ENCODE data around the gene PF4V1. TPM values are rescaled to one million over a fixed set of nuclear protein-coding genes. Genes with fewer than 3 reads are reported as not detected.

Gene PF4V1
- total RNA-seq, 2 experiments from 2014 or later = not detected

- ChIA-PET CTCF (no interaction called here), POLR2A (no interaction called here)
- peaks cover 6% of the 10 kb centered on the region for H3K27me3 Mint-ChIP-seq
- DNase-seq = no peak
- no peak overlapping the region for H3K27ac Mint-ChIP-seq
- no peak overlapping the region for H3K4me3 Mint-ChIP-seq
- H3K4me1 Mint-ChIP-seq = no peaks in the 10 kb centered on the region
- no peaks in the 10 kb centered on the region for H3K36me3 Mint-ChIP-seq (ENCODE audit: low read depth)
- no peaks in the 10 kb centered on the region for H3K9me3 Mint-ChIP-seq
These were observed 325 bp upstream of the PF4V1 start for GRCh38 chr4:73852771-73853170.

- no peak overlapping the region for H3K4me3 Mint-ChIP-seq
- ChIA-PET CTCF (no interaction called here), POLR2A (no interaction called here)
- peaks cover 6% of the 10 kb centered on the region for H3K27me3 Mint-ChIP-seq
- H3K9me3 Mint-ChIP-seq = no peaks in the 10 kb centered on the region
- no peak overlapping the region for H3K27ac Mint-ChIP-seq
- DNase-seq = no peak
- no peaks in the 10 kb centered on the region for H3K4me1 Mint-ChIP-seq
- H3K36me3 Mint-ChIP-seq (ENCODE audit: low read depth) = no peaks in the 10 kb centered on the region
These were observed 800 bp downstream of the PF4V1 start for GRCh38 chr4:73853718-73854473.

DNA sequence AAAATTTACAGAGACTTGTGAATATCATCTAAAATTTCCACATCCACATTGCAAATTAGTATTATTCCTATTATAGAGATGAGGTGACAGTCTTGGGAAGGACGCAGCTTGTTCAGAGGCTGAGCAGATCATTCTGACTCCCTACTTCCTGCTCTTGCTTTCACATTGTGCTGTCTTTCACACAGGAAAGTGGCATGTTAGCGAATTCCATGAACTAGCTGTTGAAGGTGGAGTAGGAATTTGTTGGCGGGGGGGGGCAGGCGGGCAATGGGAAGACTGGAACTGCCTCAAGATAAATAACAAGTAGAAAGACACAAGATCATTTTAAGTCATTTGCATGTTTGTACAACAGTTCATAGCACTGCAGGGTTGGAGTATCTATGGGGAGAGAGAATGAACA is 2.3 kb downstream of the PF4V1 start:
- CTCF ChIA-PET = no interaction called here
- no peak overlapping the region for H3K4me3 Mint-ChIP-seq
- H3K27ac Mint-ChIP-seq = no peak overlapping the region
- no peaks in the 10 kb centered on the region for H3K9me3 Mint-ChIP-seq
- H3K36me3 Mint-ChIP-seq (ENCODE audit: low read depth) = no peaks in the 10 kb centered on the region
- POLR2A ChIA-PET = no interaction called here
- peaks cover 6% of the 10 kb centered on the region for H3K27me3 Mint-ChIP-seq
- H3K4me1 Mint-ChIP-seq = no peaks in the 10 kb centered on the region
- DNase-seq = no peak

GRCh38 chr4:73856518-73856917 is 3.4 kb downstream of the PF4V1 start:
- ChIA-PET POLR2A (no interaction called here), CTCF (interaction anchor here (0.9 kb wide), 1 partner anchor 11 kb away, joined by 3 read pairs; no protein-coding TSS in a partner anchor)
- Mint-ChIP-seq H3K36me3 (ENCODE audit: low read depth) (no peaks in the 10 kb centered on the region), H3K27me3 (peaks cover 6% of the 10 kb centered on the region), H3K4me3 (no peak overlapping the region), H3K9me3 (no peaks in the 10 kb centered on the region), H3K4me1 (no peaks in the 10 kb centered on the region), H3K27ac (no peak overlapping the region)
- no peak for DNase-seq

DNA sequence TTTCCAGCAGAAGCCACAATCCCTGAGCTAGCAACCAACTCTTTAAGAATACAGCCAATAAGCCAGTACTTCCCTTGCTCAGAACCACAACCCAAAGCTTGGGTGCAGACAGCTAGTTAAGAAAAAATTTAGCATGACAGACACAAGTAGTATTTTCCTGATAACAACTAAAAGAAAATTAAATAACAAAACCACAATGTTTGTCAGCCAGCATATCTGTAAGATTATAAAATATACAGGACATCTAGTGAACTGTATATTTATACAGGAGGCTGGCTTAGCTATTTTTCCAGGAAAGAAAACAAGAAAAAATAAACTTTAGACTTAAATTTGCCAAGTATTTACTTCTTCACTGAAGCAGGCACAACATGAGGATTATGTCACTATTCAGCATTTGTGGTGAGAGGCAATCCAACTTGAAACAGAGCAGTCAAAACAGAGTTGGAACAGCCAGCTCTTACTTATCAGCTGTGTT is 6.6 kb downstream of the PF4V1 start:
- H3K27me3 Mint-ChIP-seq = peaks cover 2% of the 10 kb centered on the region
- H3K9me3 Mint-ChIP-seq = no peaks in the 10 kb centered on the region
- no peaks in the 10 kb centered on the region for H3K4me1 Mint-ChIP-seq
- no peak overlapping the region for H3K27ac Mint-ChIP-seq
- ChIA-PET POLR2A (no interaction called here), CTCF (interaction anchor here (1.2 kb wide), 1 partner anchor 16 kb away, joined by 3 read pairs; no protein-coding TSS in a partner anchor)
- H3K4me3 Mint-ChIP-seq = no peak overlapping the region
- no peaks in the 10 kb centered on the region for H3K36me3 Mint-ChIP-seq (ENCODE audit: low read depth)
- no peak for DNase-seq

- no peaks in the 10 kb centered on the region for H3K4me1 Mint-ChIP-seq
- H3K27ac Mint-ChIP-seq = no peak overlapping the region
- no peaks in the 10 kb centered on the region for H3K27me3 Mint-ChIP-seq
- H3K4me3 Mint-ChIP-seq = no peak overlapping the region
- H3K9me3 Mint-ChIP-seq = no peaks in the 10 kb centered on the region
- POLR2A ChIA-PET = no interaction called here
- CTCF ChIA-PET = no interaction called here
- H3K36me3 Mint-ChIP-seq (ENCODE audit: low read depth) = no peaks in the 10 kb centered on the region
- DNase-seq = no peak
These were observed 7.1 kb downstream of the PF4V1 start for GRCh38 chr4:73860181-73860580.

DNA sequence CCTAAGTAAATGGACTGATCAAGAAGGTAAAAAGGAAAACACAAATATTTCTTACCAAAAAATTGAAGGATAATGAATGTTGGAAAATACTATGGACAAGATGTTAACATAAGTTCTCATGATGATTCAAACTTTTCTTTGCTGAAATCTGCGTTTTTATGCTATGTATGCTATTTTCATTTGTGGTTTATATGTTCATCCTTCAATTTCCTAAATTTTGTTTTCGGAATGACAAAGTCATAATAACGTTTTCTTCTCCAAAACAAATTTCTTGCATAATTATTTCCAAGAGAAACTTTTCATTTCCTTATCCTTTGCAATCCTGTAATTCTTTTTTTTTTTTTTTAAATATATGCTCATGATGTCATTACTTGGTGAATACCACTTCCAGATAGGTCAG is 7.8 kb downstream of the PF4V1 start:
- Mint-ChIP-seq H3K27ac (no peak overlapping the region), H3K4me1 (no peaks in the 10 kb centered on the region), H3K4me3 (no peak overlapping the region), H3K9me3 (no peaks in the 10 kb centered on the region), H3K27me3 (no peaks in the 10 kb centered on the region), H3K36me3 (ENCODE audit: low read depth) (no peaks in the 10 kb centered on the region)
- POLR2A ChIA-PET = no interaction called here
- CTCF ChIA-PET = no interaction called here
- DNase-seq = no peak

DNA sequence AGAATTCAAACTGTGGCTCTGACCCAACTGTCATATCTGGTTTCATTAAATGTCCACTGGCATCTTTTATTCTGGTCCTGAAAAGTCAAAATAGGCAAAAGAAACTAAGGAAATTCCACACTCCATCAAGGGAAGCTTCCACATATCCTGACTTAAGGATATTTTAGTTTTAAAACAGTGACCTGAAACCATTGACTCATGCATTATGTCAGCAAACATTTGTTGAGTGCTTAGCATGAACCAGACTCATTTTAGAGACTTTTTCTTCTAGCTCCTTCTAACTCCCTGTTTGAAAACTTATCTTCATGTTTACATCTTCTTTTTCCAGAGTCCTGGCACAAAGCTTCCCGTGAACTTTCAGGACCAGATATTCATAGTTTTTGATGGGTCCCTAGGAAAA is 9.2 kb downstream of the PF4V1 start:
- H3K4me3 Mint-ChIP-seq = no peak overlapping the region
- POLR2A ChIA-PET = no interaction called here
- no peaks in the 10 kb centered on the region for H3K4me1 Mint-ChIP-seq
- DNase-seq = no peak
- H3K27ac Mint-ChIP-seq = no peak overlapping the region
- no peaks in the 10 kb centered on the region for H3K9me3 Mint-ChIP-seq
- CTCF ChIA-PET = no interaction called here
- no peaks in the 10 kb centered on the region for H3K36me3 Mint-ChIP-seq (ENCODE audit: low read depth)
- peaks cover 1% of the 10 kb centered on the region for H3K27me3 Mint-ChIP-seq

DNA sequence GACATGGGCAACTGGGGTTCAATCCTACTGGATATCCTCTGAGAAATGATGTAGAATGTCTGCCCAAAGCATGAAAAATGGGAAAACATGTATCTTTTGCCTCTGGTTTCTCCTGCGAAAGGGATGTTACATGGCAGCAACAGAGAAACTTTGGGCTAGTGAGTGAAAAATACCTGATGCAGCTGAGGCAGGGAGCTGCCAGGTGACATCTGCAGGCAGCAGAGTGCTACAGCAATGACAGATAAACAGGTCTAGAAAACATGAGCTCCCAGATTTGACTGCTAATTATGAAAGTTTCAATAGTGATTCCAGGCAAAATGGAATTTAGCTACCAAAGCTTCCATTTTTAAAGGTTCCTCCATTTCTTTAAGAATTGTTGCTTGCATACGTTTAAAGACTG is 11.3 kb downstream of the PF4V1 start:
- ChIA-PET POLR2A (no interaction called here), CTCF (no interaction called here)
- peaks cover 2% of the 10 kb centered on the region for H3K4me1 Mint-ChIP-seq
- no peak overlapping the region for H3K4me3 Mint-ChIP-seq
- DNase-seq = no peak
- H3K9me3 Mint-ChIP-seq = no peaks in the 10 kb centered on the region
- H3K27me3 Mint-ChIP-seq = peaks cover 12% of the 10 kb centered on the region
- H3K27ac Mint-ChIP-seq = no peak overlapping the region
- H3K36me3 Mint-ChIP-seq (ENCODE audit: low read depth) = no peaks in the 10 kb centered on the region

GRCh38 chr4:73864961-73865360 is 11.9 kb downstream of the PF4V1 start:
- peaks cover 4% of the 10 kb centered on the region for H3K4me1 Mint-ChIP-seq
- H3K36me3 Mint-ChIP-seq (ENCODE audit: low read depth) = no peaks in the 10 kb centered on the region
- ChIA-PET POLR2A (no interaction called here), CTCF (no interaction called here)
- H3K27ac Mint-ChIP-seq = no peak overlapping the region
- H3K4me3 Mint-ChIP-seq = no peak overlapping the region
- no peak for DNase-seq
- H3K9me3 Mint-ChIP-seq = no peaks in the 10 kb centered on the region
- H3K27me3 Mint-ChIP-seq = peaks cover 17% of the 10 kb centered on the region

DNA sequence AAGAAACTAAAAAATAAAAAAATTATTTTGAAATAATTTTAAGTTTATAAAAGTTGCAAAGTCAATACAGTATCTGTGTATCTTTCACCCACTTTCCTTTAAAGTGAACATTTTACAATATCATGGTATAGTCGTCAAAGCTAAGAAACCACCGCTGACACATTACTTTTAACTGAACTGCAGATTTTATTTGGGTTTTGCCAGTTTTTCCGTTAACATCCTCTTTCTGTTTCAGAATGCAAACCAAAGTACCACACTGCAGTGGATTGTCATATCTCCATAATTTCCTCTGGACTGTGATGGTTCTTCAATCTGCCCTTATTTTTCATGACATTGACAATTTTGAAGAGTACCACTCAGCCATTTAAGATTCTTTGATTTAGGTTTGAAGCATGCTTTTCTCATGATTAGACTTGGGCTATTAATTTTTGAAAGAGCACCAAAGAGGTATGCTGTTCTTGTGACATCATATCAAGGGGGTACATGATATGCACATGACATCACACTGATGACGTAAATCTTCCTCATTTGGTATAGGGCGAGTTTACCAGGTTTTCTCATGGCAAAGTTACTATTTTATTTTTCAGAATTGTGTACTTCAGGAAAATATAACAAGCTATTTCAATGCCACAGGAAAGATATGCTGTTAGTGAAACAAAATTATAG is 12.5 kb downstream of the PF4V1 start:
- H3K36me3 Mint-ChIP-seq (ENCODE audit: low read depth) = no peaks in the 10 kb centered on the region
- ChIA-PET POLR2A (no interaction called here), CTCF (no interaction called here)
- H3K9me3 Mint-ChIP-seq = no peaks in the 10 kb centered on the region
- peaks cover 4% of the 10 kb centered on the region for H3K4me1 Mint-ChIP-seq
- no peak overlapping the region for H3K4me3 Mint-ChIP-seq
- DNase-seq = no peak
- peaks cover 17% of the 10 kb centered on the region for H3K27me3 Mint-ChIP-seq
- H3K27ac Mint-ChIP-seq = no peak overlapping the region

- no peak for DNase-seq
- CTCF ChIA-PET = no interaction called here
These were observed 13.2 kb downstream of the PF4V1 start for GRCh38 chr4:73866246-73866645.

DNA sequence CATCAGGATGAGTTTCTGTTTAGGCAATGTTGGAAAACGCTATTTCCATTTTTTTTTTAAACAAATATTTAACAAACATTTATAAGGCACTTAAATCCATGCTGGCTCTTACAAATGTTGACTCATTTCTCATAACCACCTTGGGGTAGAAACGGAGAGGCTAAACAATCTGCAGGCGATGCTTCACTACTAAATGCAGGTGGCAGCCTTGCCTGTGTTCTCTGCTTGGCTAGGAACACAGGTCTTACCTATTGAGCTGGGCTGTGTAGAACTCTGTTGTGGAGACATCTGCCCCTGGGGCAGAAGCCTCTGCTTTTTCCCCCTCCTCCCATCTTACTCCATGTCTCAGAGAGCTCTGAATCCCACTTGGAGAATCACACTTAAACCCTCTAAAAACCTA is 14.7 kb downstream of the PF4V1 start:
- no peaks in the 10 kb centered on the region for H3K9me3 Mint-ChIP-seq
- no peak overlapping the region for H3K27ac Mint-ChIP-seq
- H3K4me1 Mint-ChIP-seq = peaks cover 4% of the 10 kb centered on the region
- no peak for DNase-seq
- no peak overlapping the region for H3K4me3 Mint-ChIP-seq
- no peaks in the 10 kb centered on the region for H3K36me3 Mint-ChIP-seq (ENCODE audit: low read depth)
- POLR2A ChIA-PET = no interaction called here
- peaks cover 24% of the 10 kb centered on the region for H3K27me3 Mint-ChIP-seq
- CTCF ChIA-PET = interaction anchor here (1.2 kb wide), 1 partner anchor 11 kb away, joined by 3 read pairs; no protein-coding TSS in a partner anchor

More at GRCh38 chr4:73866246-73866645, 13.2 kb downstream of the PF4V1 start:
- H3K36me3 Mint-ChIP-seq (ENCODE audit: low read depth) = no peaks in the 10 kb centered on the region
- no peak overlapping the region for H3K4me3 Mint-ChIP-seq
- POLR2A ChIA-PET = no interaction called here
- H3K4me1 Mint-ChIP-seq = peaks cover 4% of the 10 kb centered on the region
- no peak overlapping the region for H3K27ac Mint-ChIP-seq
- no peaks in the 10 kb centered on the region for H3K9me3 Mint-ChIP-seq
- peaks cover 22% of the 10 kb centered on the region for H3K27me3 Mint-ChIP-seq

Data from activated CD4-positive, alpha-beta T cell treated with anti-CD3 and anti-CD28 coated beads, Interleukin-2, amount 10 ng/mL, durations not matched to agents 7 days and 5 days (primary cell).